Osteocyte (in vitro differentiated cells): Measurements from ENCODE around the gene RRP12. TPM values are rescaled to one million over a fixed set of nuclear protein-coding genes. Genes with fewer than 3 reads are reported as not detected.
A peak's percentile ranks its signal among the peaks of the same experiment; 100 is the strongest.

Experiments
- DNase-seq: peaks from one replicate; pipeline ENCODE4 v3.0.0; 2021; ENCODE audit warnings: mixed read lengths; ENCODE audit not compliant: unreplicated experiment; ENCODE audit errors: extremely low spot score
- H3K27ac Mint-ChIP-seq: one replicate; pipeline ENCODE4 v1.8.0; 2021; ENCODE audit warnings: mild to moderate bottlenecking, mixed read lengths; ENCODE audit not compliant: unreplicated experiment
- H3K27me3 Mint-ChIP-seq: one replicate; pipeline ENCODE4 v1.8.0; 2021; ENCODE audit warnings: mixed read lengths; ENCODE audit not compliant: unreplicated experiment
- H3K36me3 Mint-ChIP-seq: one replicate; pipeline ENCODE4 v1.8.0; 2021; ENCODE audit warnings: mixed read lengths; ENCODE audit not compliant: unreplicated experiment
- H3K4me1 Mint-ChIP-seq: one replicate; pipeline ENCODE4 v1.8.0; 2021; ENCODE audit warnings: mixed read lengths; ENCODE audit not compliant: unreplicated experiment
- H3K4me3 Mint-ChIP-seq: one replicate; pipeline ENCODE4 v1.8.0; 2021; ENCODE audit warnings: mild to moderate bottlenecking, moderate library complexity, mixed read lengths; ENCODE audit not compliant: unreplicated experiment
- H3K9me3 Mint-ChIP-seq: one replicate; pipeline ENCODE4 v1.8.0; 2021; ENCODE audit warnings: mixed read lengths; ENCODE audit not compliant: unreplicated experiment
- CTCF ChIP-seq: fragments of 200-600 bp; sonication (generic); IDR thresholded peaks from 2 replicates; pipeline ENCODE4 v1.5.0; 2021; ENCODE audit warnings: antibody characterized with exemption, mild to moderate bottlenecking, moderate library complexity
- total RNA-seq: library from RNA; stranded (reverse); gene quantifications from 2 replicates; pipeline ENCODE4 v1.2.1, GENCODE V29; 2021

The RRP12 gene
- total RNA-seq, 1 donor from 2014 or later, result 30.1 TPM

- peak overlapping the region; percentile 90 for H3K4me3 Mint-ChIP-seq
- no peaks in the 10 kb centered on the region for H3K9me3 Mint-ChIP-seq
- H3K36me3 Mint-ChIP-seq, result peaks cover 5% of the 10 kb centered on the region
- no peak for DNase-seq
- H3K4me1 Mint-ChIP-seq, result peaks cover 11% of the 10 kb centered on the region
- TF ChIP-seq CTCF, result no peak
- no peaks in the 10 kb centered on the region for H3K27me3 Mint-ChIP-seq
- H3K27ac Mint-ChIP-seq, result peak overlapping the region; percentile 97
Measured at GRCh38 chr10:97399843-97400545, 1.1 kb downstream of the RRP12 start.

DNA sequence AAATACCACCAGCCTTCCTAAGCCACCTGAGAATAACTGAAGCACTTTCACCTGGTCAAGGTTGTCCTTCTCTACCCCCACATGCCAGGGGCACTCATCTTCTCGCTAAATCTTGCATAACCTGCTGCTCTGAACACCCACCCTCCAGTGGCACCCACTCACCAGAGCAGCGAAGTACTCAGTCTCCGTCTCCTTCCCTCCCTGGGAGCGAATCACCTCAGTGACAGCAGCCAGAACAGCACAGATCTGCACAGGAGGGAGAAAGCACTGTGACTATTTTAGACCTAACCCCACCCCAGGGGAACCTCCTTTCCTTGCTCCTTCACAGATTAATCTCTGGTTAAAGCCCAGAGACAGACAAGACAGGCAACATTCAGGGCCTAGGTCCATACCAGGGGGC lies 5.1 kb downstream of the RRP12 start:
- Mint-ChIP-seq H3K4me1 (peaks cover 6% of the 10 kb centered on the region), H3K9me3 (no peaks in the 10 kb centered on the region), H3K36me3 (peaks cover 11% of the 10 kb centered on the region), H3K27me3 (no peaks in the 10 kb centered on the region), H3K27ac (no peak overlapping the region), H3K4me3 (no peak overlapping the region)
- no peak for DNase-seq
- no peak for TF ChIP-seq CTCF

DNA sequence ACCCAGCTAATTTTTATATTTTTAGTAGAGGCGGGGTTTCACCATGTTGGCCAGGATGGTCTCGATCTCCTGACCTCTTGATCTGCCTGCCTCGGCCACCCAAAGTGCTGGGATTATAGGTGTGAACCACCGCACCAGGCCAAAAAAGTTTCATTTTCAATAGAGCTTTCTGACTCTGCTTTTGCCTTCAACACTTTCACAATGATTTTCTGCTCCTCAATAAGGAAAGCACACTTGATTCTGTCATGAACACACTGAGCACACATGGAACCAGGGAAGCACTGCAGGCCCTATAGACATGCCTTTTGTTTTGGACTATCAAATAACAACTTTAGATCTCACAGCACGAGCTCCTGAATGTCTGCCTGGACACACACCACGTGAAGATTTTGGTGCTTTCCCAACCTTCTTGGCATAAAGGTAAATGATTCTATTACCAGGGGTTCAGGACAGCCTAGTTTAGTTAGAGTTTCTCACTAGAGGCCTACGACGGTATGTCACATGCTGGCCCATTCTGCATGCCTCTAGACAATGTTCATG lies 8.0 kb downstream of the RRP12 start:
- no peak overlapping the region for H3K4me3 Mint-ChIP-seq
- no peaks in the 10 kb centered on the region for H3K9me3 Mint-ChIP-seq
- H3K36me3 Mint-ChIP-seq, result peaks cover 23% of the 10 kb centered on the region
- no peaks in the 10 kb centered on the region for H3K4me1 Mint-ChIP-seq
- no peak for DNase-seq
- H3K27ac Mint-ChIP-seq, result no peak overlapping the region
- no peaks in the 10 kb centered on the region for H3K27me3 Mint-ChIP-seq
- TF ChIP-seq CTCF, result no peak

GRCh38 chr10:97390091-97390490 lies 11.0 kb downstream of the RRP12 start:
- H3K4me1 Mint-ChIP-seq, result no peaks in the 10 kb centered on the region
- no peaks in the 10 kb centered on the region for H3K27me3 Mint-ChIP-seq
- no peak for TF ChIP-seq CTCF
- H3K36me3 Mint-ChIP-seq, result peaks cover 24% of the 10 kb centered on the region
- H3K4me3 Mint-ChIP-seq, result no peak overlapping the region
- DNase-seq, result no peak
- H3K9me3 Mint-ChIP-seq, result no peaks in the 10 kb centered on the region
- no peak overlapping the region for H3K27ac Mint-ChIP-seq

GRCh38 chr10:97388152-97388551 lies 13.0 kb downstream of the RRP12 start:
- no peaks in the 10 kb centered on the region for H3K9me3 Mint-ChIP-seq
- peaks cover 19% of the 10 kb centered on the region for H3K36me3 Mint-ChIP-seq
- H3K4me3 Mint-ChIP-seq, result no peak overlapping the region
- TF ChIP-seq CTCF, result no peak
- H3K27ac Mint-ChIP-seq, result no peak overlapping the region
- DNase-seq, result no peak
- H3K4me1 Mint-ChIP-seq, result no peaks in the 10 kb centered on the region
- no peaks in the 10 kb centered on the region for H3K27me3 Mint-ChIP-seq
